GM11168 (cell line): Measurements from ENCODE around the gene FOXO4.

Source experiments
- in situ Hi-C: fragments of 300-500 bp; cut with MboI; formaldehyde crosslinking; loops from one replicate; pipeline ENCODE4 v1.12.0; 2022; ENCODE audit warnings: low sequenced_read_pairs; ENCODE audit not compliant: unreplicated experiment

Gene FOXO4

DNA sequence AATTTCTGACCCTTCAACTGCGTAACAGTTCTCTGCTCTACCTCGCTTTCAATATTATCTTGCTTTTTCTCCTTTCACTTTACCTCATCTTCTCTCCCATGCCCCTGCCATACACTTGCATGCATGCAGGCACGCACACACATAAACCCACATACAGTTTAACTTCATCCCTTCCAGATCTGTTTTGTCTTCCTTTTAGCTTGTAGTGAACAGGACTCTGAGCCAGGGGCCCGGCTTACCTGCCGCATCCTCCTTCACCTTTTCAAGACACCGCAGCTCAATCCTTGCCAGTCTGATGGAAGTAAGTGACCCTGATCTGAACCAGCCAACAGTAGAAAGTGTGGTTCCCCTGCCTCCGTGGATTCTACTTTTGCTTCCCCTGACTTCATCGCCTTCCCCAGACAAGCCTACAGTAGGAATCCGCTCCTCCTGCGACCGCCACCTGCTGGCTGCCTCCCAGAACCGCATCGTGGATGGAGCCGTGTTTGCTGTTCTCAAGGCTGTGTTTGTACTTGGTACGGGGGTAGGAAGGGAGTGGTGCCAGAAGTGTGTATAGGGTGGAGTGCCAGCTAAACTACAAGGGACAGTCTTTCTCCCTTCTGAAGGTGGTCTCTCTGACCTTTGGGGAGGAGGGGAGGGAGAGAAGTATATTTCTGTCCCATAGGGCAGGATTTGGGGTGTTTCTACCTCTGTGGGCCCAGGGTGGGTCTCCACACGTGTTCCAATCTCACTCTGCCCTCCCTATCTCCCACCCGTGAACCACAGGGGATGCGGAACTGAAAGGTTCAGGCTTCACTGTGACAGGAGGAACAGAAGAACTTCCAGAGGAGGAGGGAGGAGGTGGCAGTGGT, 33.5 kb downstream of the FOXO4 start:
- in situ Hi-C loops: no loop called here

DNA sequence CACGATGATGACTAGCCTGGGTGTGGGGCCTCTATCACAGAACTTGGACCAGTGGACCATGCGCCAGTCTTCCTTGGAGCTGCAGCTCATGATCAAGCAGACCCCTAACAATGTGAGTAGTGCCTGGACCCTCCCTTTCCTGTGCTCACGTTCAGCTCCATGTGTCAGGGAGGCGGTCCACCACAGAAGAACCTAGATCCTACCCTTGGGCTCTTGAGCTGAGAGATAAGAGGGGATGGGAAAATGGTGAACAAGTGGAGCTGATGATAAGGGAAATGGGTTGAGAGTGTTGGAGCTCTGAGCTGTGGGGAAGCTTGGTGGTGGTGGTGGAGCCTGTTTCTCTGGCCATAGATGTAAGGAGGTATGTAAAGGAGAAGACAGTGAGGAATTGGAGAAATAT, 35.9 kb downstream of the FOXO4 start:
- in situ Hi-C loops: no loop called here

- in situ Hi-C loops: no loop called here
Observed at GRCh38 chrX:71140440-71140839, 44.8 kb downstream of the FOXO4 start.

DNA sequence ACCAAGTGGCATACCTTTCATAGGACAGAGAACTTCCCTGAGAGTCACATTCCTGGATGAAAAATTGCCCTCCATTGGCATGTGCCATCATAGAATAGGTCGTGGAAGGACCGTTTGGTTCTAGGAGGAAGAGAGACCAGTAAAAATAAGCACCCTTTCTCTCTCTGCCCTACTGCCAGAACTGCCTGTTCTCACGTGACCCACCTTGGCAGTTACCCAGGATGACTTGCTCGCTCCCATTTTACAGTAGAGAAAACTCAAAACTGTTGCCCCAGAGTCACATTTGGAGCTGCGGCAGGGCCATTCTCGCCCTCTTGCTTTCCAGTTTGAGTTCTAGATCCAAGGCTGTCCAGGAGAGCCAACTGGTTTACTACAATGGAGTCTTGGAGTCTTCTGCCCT, 47.9 kb downstream of the FOXO4 start:
- in situ Hi-C loops: no loop called here

DNA sequence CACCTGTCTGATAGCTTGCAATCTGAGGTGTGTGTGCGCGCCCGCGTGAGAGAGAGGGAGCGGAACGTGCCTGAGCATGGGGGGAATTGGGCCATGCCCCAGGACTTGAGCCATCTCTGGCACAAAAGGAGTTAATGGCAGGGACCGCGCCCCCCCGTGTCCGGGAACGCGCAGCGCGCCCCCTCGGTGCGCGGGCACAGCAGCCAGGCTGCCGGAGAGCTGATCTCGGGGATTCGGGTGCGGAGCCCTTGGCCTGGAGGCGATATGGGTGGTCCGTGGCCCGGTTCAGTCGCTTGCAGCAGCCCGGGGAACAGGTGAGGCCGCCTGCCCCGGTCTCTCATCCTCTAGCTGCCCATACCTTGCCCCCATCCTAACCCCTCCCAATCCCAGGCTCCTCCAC, 49.0 kb downstream of the FOXO4 start, which contains the start of gene NLGN3:
NLGN3 (plus strand) TSS at position 191 of the 400 bp plus-strand sequence. CDS start 2,909 bp downstream, outside the sequence.
- in situ Hi-C loops: no loop called here

GRCh38 chrX:71147496-71148277, 52.0 kb downstream of the FOXO4 start:
- in situ Hi-C loops: no loop called here

- in situ Hi-C loops: no loop called here
Observed at GRCh38 chrX:71148278-71148663, 52.6 kb downstream of the FOXO4 start.

- in situ Hi-C loops: no loop called here
Observed at GRCh38 chrX:71151366-71151765, 55.7 kb downstream of the FOXO4 start.
